GM23338 (cell line): ENCODE data around the gene EGF. TPM values are rescaled to one million over a fixed set of nuclear protein-coding genes. Genes with fewer than 3 reads are reported as not detected.

Experiments
- ATAC-seq: fragments of 200-7000 bp; cut with Tn5 transposase; 3 replicates; pipeline ENCODE4 v1.9.1; 2020
- DNase-seq: peaks from one replicate; pipeline ENCODE4 v3.0.0-alpha.2; 2015; ENCODE audit warnings: low spot score
- H2AFZ ChIP-seq: fragments of 200-600 bp; sonication (generic); 2 replicates; pipeline ENCODE4 v1.8.0; 2016; ENCODE audit warnings: antibody characterized with exemption, mild to moderate bottlenecking, moderate library complexity
- H3F3A ChIP-seq: fragments of 200-600 bp; sonication (generic); replicated peaks from 2 replicates; pipeline ENCODE4 v1.8.0; 2017; ENCODE audit warnings: antibody characterized with exemption, mixed run types, low read depth
- H3K27ac ChIP-seq: fragments of 200-600 bp; sonication (generic); 2 replicates; pipeline ENCODE4 v1.6.1; 2016; ENCODE audit warnings: low read depth
- H3K27me3 ChIP-seq: fragments of 200-600 bp; sonication (generic); 2 replicates; pipeline ENCODE4 v1.8.0; 2016; ENCODE audit warnings: mild to moderate bottlenecking, mixed run types, moderate library complexity; ENCODE audit not compliant: insufficient read depth
- H3K36me3 ChIP-seq: fragments of 200-600 bp; sonication (generic); 2 replicates; pipeline ENCODE4 v1.8.0; 2016; ENCODE audit warnings: mild to moderate bottlenecking; ENCODE audit not compliant: insufficient read depth
- H3K4me1 ChIP-seq: fragments of 200-600 bp; sonication (generic); 2 replicates; pipeline ENCODE4 v1.8.0; 2016; ENCODE audit warnings: mild to moderate bottlenecking, moderate library complexity; ENCODE audit not compliant: insufficient read depth
- H3K4me2 ChIP-seq: fragments of 200-600 bp; sonication (generic); 2 replicates; pipeline ENCODE4 v1.7.1; 2017; ENCODE audit warnings: mixed run types
- H3K4me3 ChIP-seq: fragments of 200-600 bp; sonication (generic); 2 replicates; pipeline ENCODE4 v1.6.1; 2016; ENCODE audit warnings: mixed run types
- H3K79me2 ChIP-seq: fragments of 200-600 bp; sonication (generic); replicated peaks from 2 replicates; pipeline ENCODE4 v1.8.0; 2017; ENCODE audit warnings: mild to moderate bottlenecking; ENCODE audit not compliant: insufficient read depth
- H3K9me2 ChIP-seq: fragments of 200-600 bp; sonication (generic); 2 replicates; pipeline ENCODE4 v1.8.0; 2017; ENCODE audit not compliant: insufficient read depth
- H4K20me1 ChIP-seq: fragments of 200-600 bp; sonication (generic); replicated peaks from 2 replicates; pipeline ENCODE4 v1.8.0; 2017; ENCODE audit warnings: mild to moderate bottlenecking; ENCODE audit not compliant: insufficient read depth
- H3K27ac Mint-ChIP-seq: 2 replicates; pipeline ENCODE4 v1.8.0; 2020; ENCODE audit warnings: inconsistent platforms, mild to moderate bottlenecking, moderate library complexity, mixed read lengths
- H3K27me3 Mint-ChIP-seq: 3 replicates; pipeline ENCODE4 v1.8.0; 2022; ENCODE audit warnings: low read depth, mild to moderate bottlenecking, moderate library complexity, mixed read lengths, inconsistent platforms; ENCODE audit not compliant: insufficient read depth, poor library complexity
- H3K36me3 Mint-ChIP-seq: 3 replicates; pipeline ENCODE4 v1.8.0; 2021; ENCODE audit warnings: low read depth, mild to moderate bottlenecking, inconsistent platforms, moderate library complexity, mixed read lengths
- H3K4me1 Mint-ChIP-seq: 3 replicates; pipeline ENCODE4 v1.8.0; 2020; ENCODE audit warnings: mild to moderate bottlenecking, inconsistent platforms, mixed read lengths
- H3K4me3 Mint-ChIP-seq: 3 replicates; pipeline ENCODE4 v1.8.0; 2021; ENCODE audit warnings: moderate library complexity, mild to moderate bottlenecking, inconsistent platforms, mixed read lengths
- H3K9me3 Mint-ChIP-seq: 3 replicates; pipeline ENCODE4 v1.8.0; 2020; ENCODE audit warnings: moderate library complexity, mild to moderate bottlenecking, inconsistent platforms, mixed read lengths
- NANOG ChIP-seq: IDR thresholded peaks from 2 replicates; pipeline ENCODE4 v1.6.1; 2016; ENCODE audit warnings: antibody characterized with exemption, borderline replicate concordance
- STAT1 ChIP-seq: IDR thresholded peaks from one replicate; pipeline ENCODE4 v1.6.1; 2016; ENCODE audit warnings: antibody characterized with exemption; ENCODE audit not compliant: unreplicated experiment
- ZNF331 ChIP-seq: fragments of 250-450 bp; sonication (Bioruptor Pico); IDR thresholded peaks from 2 replicates; pipeline ENCODE4 v1.5.0; 2020; ENCODE audit warnings: low read depth, mild to moderate bottlenecking, moderate library complexity
- polyA plus RNA-seq: library from polyadenylated mRNA; unstranded; fragments of >200 nt; fragmentation: Nextera tagmentation; extraction: Ambion mirVana; gene quantifications from 2 replicates; pipeline ENCODE4 v1.2.1, GENCODE V29; 2016
- total RNA-seq: library from RNA; depleted of rRNA; stranded (reverse); fragments of >200 nt; shearing (Covaris generic); gene quantifications from 2 replicates; pipeline ENCODE4 v1.2.3, GENCODE V29; 2014
- TF ChIP-seq, protein P1 (sequence below): IDR thresholded peaks from 2 replicates; pipeline ENCODE4 v1.6.1; 2016; ENCODE audit warnings: antibody characterized with exemption
- TF ChIP-seq, protein P2 (sequence below), 2 experiments: fragments of 200-600 bp in 1 of 2; sonication (generic) in 1 of 2; conservative IDR thresholded peaks; 2 replicates each; pipeline versions ENCODE4 v1.5.1 to v1.6.1; 2016 to 2017; ENCODE audit warnings: antibody characterized with exemption in 2 of 2, low read depth in 2 of 2, mild to moderate bottlenecking in 2 of 2, moderate library complexity in 1 of 2
- TF ChIP-seq, protein P3 (sequence below): fragments of 250-450 bp; sonication (Bioruptor Pico); IDR thresholded peaks from 2 replicates; pipeline ENCODE4 v1.5.0; 2020; ENCODE audit warnings: mild to moderate bottlenecking, moderate library complexity

The EGF gene
- total and polyA plus RNA-seq, 2 experiments from 2014 or later: 1.4 to 3.0 TPM

DNA sequence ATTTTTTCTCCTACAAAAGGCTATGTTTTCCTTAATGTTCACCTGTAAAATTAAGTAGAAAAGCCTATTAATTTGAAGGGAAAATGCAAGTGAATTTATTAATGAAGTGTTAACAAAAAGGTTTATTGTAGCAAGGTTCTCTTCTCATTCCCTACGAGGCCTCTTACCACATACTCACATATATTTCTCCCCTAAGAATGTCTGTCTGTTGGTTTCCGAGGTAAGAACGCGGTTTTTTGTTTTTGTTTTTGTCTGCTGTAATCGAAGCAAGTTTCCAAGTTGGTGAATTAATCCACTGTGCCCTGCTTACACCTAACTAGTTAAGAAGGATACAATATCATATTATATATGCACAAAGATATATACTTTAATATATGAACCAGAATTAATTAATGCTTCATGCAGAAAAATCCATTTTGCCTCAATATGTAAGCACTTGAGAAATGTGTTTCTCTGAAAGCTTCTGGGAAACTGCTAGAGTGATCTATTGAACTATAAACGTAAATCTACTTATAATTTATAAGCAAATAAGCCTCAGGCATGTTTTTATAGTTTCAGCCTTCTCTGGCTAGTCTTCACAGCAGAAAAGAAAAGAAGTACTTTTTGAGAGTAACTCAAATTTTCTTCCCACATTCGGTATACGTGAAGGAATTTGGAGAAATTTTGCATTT is 120.8 kb downstream of the EGF start:
- ATAC-seq: no peak
- Histone ChIP-seq H2AFZ (no peak overlapping the region), H3K36me3 (no peaks in the 10 kb centered on the region), H3F3A (no peaks in the 10 kb centered on the region), H3K27ac (no peak overlapping the region), H3K4me3 (no peak overlapping the region), H3K4me2 (no peak overlapping the region), H3K9me2 (no peaks in the 10 kb centered on the region; the same call in 1 of the 2 replicates), H4K20me1 (no peaks in the 10 kb centered on the region), H3K4me1 (no peaks in the 10 kb centered on the region), H3K27me3 (no peaks in the 10 kb centered on the region), H3K79me2 (no peaks in the 10 kb centered on the region)
- Mint-ChIP-seq H3K36me3 (no peaks in the 10 kb centered on the region), H3K27me3 (no peaks in the 10 kb centered on the region), H3K9me3 (no peaks in the 10 kb centered on the region), H3K27ac (no peak overlapping the region), H3K4me3 (no peak overlapping the region), H3K4me1 (peaks cover 11% of the 10 kb centered on the region)
- TF ChIP-seq ZNF331 (CRISPR knock-in tag) (no peak), NANOG (no peak), STAT1 (no peak)
- TF ChIP-seq, protein P1, sequence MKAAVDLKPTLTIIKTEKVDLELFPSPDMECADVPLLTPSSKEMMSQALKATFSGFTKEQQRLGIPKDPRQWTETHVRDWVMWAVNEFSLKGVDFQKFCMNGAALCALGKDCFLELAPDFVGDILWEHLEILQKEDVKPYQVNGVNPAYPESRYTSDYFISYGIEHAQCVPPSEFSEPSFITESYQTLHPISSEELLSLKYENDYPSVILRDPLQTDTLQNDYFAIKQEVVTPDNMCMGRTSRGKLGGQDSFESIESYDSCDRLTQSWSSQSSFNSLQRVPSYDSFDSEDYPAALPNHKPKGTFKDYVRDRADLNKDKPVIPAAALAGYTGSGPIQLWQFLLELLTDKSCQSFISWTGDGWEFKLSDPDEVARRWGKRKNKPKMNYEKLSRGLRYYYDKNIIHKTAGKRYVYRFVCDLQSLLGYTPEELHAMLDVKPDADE: no peak
- TF ChIP-seq, protein P2, sequence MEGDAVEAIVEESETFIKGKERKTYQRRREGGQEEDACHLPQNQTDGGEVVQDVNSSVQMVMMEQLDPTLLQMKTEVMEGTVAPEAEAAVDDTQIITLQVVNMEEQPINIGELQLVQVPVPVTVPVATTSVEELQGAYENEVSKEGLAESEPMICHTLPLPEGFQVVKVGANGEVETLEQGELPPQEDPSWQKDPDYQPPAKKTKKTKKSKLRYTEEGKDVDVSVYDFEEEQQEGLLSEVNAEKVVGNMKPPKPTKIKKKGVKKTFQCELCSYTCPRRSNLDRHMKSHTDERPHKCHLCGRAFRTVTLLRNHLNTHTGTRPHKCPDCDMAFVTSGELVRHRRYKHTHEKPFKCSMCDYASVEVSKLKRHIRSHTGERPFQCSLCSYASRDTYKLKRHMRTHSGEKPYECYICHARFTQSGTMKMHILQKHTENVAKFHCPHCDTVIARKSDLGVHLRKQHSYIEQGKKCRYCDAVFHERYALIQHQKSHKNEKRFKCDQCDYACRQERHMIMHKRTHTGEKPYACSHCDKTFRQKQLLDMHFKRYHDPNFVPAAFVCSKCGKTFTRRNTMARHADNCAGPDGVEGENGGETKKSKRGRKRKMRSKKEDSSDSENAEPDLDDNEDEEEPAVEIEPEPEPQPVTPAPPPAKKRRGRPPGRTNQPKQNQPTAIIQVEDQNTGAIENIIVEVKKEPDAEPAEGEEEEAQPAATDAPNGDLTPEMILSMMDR (conservative IDR thresholded peaks at IDR 0.05; ENCODE audit: low read depth in 2 of 2): no peak
- TF ChIP-seq, protein P3, sequence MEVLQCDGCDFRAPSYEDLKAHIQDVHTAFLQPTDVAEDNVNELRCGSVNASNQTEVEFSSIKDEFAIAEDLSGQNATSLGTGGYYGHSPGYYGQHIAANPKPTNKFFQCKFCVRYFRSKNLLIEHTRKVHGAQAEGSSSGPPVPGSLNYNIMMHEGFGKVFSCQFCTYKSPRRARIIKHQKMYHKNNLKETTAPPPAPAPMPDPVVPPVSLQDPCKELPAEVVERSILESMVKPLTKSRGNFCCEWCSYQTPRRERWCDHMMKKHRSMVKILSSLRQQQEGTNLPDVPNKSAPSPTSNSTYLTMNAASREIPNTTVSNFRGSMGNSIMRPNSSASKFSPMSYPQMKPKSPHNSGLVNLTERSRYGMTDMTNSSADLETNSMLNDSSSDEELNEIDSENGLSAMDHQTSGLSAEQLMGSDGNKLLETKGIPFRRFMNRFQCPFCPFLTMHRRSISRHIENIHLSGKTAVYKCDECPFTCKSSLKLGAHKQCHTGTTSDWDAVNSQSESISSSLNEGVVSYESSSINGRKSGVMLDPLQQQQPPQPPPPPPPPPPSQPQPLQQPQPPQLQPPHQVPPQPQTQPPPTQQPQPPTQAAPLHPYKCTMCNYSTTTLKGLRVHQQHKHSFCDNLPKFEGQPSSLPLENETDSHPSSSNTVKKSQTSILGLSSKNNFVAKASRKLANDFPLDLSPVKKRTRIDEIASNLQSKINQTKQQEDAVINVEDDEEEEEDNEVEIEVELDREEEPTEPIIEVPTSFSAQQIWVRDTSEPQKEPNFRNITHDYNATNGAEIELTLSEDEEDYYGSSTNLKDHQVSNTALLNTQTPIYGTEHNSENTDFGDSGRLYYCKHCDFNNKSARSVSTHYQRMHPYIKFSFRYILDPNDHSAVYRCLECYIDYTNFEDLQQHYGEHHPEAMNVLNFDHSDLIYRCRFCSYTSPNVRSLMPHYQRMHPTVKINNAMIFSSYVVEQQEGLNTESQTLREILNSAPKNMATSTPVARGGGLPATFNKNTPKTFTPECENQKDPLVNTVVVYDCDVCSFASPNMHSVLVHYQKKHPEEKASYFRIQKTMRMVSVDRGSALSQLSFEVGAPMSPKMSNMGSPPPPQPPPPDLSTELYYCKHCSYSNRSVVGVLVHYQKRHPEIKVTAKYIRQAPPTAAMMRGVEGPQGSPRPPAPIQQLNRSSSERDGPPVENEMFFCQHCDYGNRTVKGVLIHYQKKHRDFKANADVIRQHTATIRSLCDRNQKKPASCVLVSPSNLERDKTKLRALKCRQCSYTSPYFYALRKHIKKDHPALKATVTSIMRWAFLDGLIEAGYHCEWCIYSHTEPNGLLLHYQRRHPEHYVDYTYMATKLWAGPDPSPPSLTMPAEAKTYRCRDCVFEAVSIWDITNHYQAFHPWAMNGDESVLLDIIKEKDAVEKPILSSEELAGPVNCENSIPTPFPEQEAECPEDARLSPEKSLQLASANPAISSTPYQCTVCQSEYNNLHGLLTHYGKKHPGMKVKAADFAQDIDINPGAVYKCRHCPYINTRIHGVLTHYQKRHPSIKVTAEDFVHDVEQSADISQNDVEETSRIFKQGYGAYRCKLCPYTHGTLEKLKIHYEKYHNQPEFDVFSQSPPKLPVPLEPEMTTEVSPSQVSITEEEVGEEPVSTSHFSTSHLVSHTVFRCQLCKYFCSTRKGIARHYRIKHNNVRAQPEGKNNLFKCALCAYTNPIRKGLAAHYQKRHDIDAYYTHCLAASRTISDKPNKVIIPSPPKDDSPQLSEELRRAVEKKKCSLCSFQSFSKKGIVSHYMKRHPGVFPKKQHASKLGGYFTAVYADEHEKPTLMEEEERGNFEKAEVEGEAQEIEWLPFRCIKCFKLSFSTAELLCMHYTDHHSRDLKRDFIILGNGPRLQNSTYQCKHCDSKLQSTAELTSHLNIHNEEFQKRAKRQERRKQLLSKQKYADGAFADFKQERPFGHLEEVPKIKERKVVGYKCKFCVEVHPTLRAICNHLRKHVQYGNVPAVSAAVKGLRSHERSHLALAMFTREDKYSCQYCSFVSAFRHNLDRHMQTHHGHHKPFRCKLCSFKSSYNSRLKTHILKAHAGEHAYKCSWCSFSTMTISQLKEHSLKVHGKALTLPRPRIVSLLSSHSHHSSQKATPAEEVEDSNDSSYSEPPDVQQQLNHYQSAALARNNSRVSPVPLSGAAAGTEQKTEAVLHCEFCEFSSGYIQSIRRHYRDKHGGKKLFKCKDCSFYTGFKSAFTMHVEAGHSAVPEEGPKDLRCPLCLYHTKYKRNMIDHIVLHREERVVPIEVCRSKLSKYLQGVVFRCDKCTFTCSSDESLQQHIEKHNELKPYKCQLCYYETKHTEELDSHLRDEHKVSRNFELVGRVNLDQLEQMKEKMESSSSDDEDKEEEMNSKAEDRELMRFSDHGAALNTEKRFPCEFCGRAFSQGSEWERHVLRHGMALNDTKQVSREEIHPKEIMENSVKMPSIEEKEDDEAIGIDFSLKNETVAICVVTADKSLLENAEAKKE (CRISPR knock-in tag): no peak
- DNase-seq: no peak
